Muscle layer of colon (tissue), 2 donors: ENCODE data around the gene COL19A1.

Source experiments
- H3K27ac ChIP-seq: one replicate; pipeline ENCODE4 v1.7.0; 2013; ENCODE audit warnings: low read depth, mild to moderate bottlenecking, low read length, moderate library complexity
- H3K27me3 ChIP-seq, 2 donors: one replicate each; pipeline ENCODE4 v1.7.0; 2013; ENCODE audit warnings: low read length in 2 of 2, mild to moderate bottlenecking in 2 of 2; ENCODE audit not compliant: insufficient read depth in 2 of 2, control insufficient read depth in 1 of 2
- H3K36me3 ChIP-seq: one replicate; pipeline ENCODE4 v1.7.0; 2013; ENCODE audit warnings: mild to moderate bottlenecking, low read length; ENCODE audit not compliant: insufficient read depth
- H3K4me1 ChIP-seq: one replicate; pipeline ENCODE4 v1.7.0; 2013; ENCODE audit warnings: mild to moderate bottlenecking, low read length; ENCODE audit not compliant: insufficient read depth
- H3K4me3 ChIP-seq, 2 donors: one replicate each; pipeline ENCODE4 v1.7.0; 2013; ENCODE audit warnings: low read length in 2 of 2, low read depth in 1 of 2, mild to moderate bottlenecking in 1 of 2, moderate library complexity in 1 of 2
- H3K9ac ChIP-seq: one replicate; pipeline ENCODE4 v1.7.0; 2013; ENCODE audit warnings: low read length
- H3K9me3 ChIP-seq: one replicate; pipeline ENCODE4 v1.7.0; 2013; ENCODE audit warnings: mild to moderate bottlenecking, low read length
- donor health status: abdominal sarcoma.
- donor health status: Adenocarcinoma of cecum.

Gene COL19A1

GRCh38 chr6:70183538-70183937, 317.2 kb downstream of the COL19A1 start:
- Histone ChIP-seq H3K27me3 (no peaks in the 10 kb centered on the region), H3K36me3 (no peaks in the 10 kb centered on the region), H3K27ac (no peak overlapping the region), H3K9me3 (no peaks in the 10 kb centered on the region), H3K9ac (no peak overlapping the region), H3K4me3 (no peak overlapping the region), H3K4me1 (no peaks in the 10 kb centered on the region)

- no peaks in the 10 kb centered on the region for H3K27me3 ChIP-seq
- H3K36me3 ChIP-seq: no peaks in the 10 kb centered on the region
- H3K9ac ChIP-seq: no peak overlapping the region
- H3K4me3 ChIP-seq: no peak overlapping the region
- H3K27ac ChIP-seq: no peak overlapping the region
- no peaks in the 10 kb centered on the region for H3K9me3 ChIP-seq
- H3K4me1 ChIP-seq: no peaks in the 10 kb centered on the region
Measured at GRCh38 chr6:70184723-70185122, 318.4 kb downstream of the COL19A1 start.

GRCh38 chr6:70186461-70186860, 320.1 kb downstream of the COL19A1 start:
- Histone ChIP-seq H3K9me3 (no peaks in the 10 kb centered on the region), H3K4me3 (no peak overlapping the region), H3K36me3 (no peaks in the 10 kb centered on the region), H3K9ac (no peak overlapping the region), H3K27ac (no peak overlapping the region), H3K27me3 (no peaks in the 10 kb centered on the region), H3K4me1 (no peaks in the 10 kb centered on the region)

GRCh38 chr6:70188202-70188601, 321.8 kb downstream of the COL19A1 start:
- Histone ChIP-seq H3K9ac (no peak overlapping the region), H3K4me3 (no peak overlapping the region), H3K27ac (no peak overlapping the region), H3K27me3 (no peaks in the 10 kb centered on the region), H3K36me3 (no peaks in the 10 kb centered on the region), H3K9me3 (no peaks in the 10 kb centered on the region), H3K4me1 (no peaks in the 10 kb centered on the region)

GRCh38 chr6:70194421-70194820, 328.1 kb downstream of the COL19A1 start:
- no peak overlapping the region for H3K4me3 ChIP-seq

GRCh38 chr6:70196531-70196930, 330.2 kb downstream of the COL19A1 start:
- Histone ChIP-seq H3K27me3 (no peaks in the 10 kb centered on the region), H3K27ac (no peak overlapping the region), H3K4me3 (no peak overlapping the region), H3K9me3 (no peaks in the 10 kb centered on the region), H3K36me3 (no peaks in the 10 kb centered on the region), H3K9ac (no peak overlapping the region), H3K4me1 (no peaks in the 10 kb centered on the region)

More at GRCh38 chr6:70194421-70194820, 328.1 kb downstream of the COL19A1 start:
- H3K4me1 ChIP-seq: no peaks in the 10 kb centered on the region
- no peaks in the 10 kb centered on the region for H3K9me3 ChIP-seq
- no peak overlapping the region for H3K27ac ChIP-seq
- H3K27me3 ChIP-seq: no peaks in the 10 kb centered on the region
- no peak overlapping the region for H3K9ac ChIP-seq
- no peaks in the 10 kb centered on the region for H3K36me3 ChIP-seq

GRCh38 chr6:70198785-70199184, 332.4 kb downstream of the COL19A1 start:
- H3K9me3 ChIP-seq: no peaks in the 10 kb centered on the region
- no peaks in the 10 kb centered on the region for H3K27me3 ChIP-seq
- H3K36me3 ChIP-seq: no peaks in the 10 kb centered on the region
- H3K9ac ChIP-seq: no peak overlapping the region
- no peak overlapping the region for H3K4me3 ChIP-seq
- no peaks in the 10 kb centered on the region for H3K4me1 ChIP-seq
- H3K27ac ChIP-seq: no peak overlapping the region

GRCh38 chr6:70208235-70208790, 342.0 kb downstream of the COL19A1 start:
- H3K27me3 ChIP-seq: no peaks in the 10 kb centered on the region
- H3K4me3 ChIP-seq: no peak overlapping the region
- H3K36me3 ChIP-seq: no peaks in the 10 kb centered on the region

GRCh38 chr6:70210462-70210861, 344.1 kb downstream of the COL19A1 start:
- Histone ChIP-seq H3K9ac (no peak overlapping the region), H3K4me3 (no peak overlapping the region), H3K27ac (no peak overlapping the region), H3K36me3 (no peaks in the 10 kb centered on the region), H3K4me1 (no peaks in the 10 kb centered on the region), H3K27me3 (no peaks in the 10 kb centered on the region), H3K9me3 (no peaks in the 10 kb centered on the region)

More at GRCh38 chr6:70208235-70208790, 342.0 kb downstream of the COL19A1 start:
- no peak overlapping the region for H3K9ac ChIP-seq
- H3K9me3 ChIP-seq: no peaks in the 10 kb centered on the region
- no peaks in the 10 kb centered on the region for H3K4me1 ChIP-seq
- no peak overlapping the region for H3K27ac ChIP-seq

GRCh38 chr6:70215460-70216108, 349.2 kb downstream of the COL19A1 start:
- no peaks in the 10 kb centered on the region for H3K36me3 ChIP-seq

GRCh38 chr6:70216767-70217166, 350.4 kb downstream of the COL19A1 start:
- H3K4me1 ChIP-seq: no peaks in the 10 kb centered on the region
- no peaks in the 10 kb centered on the region for H3K27me3 ChIP-seq
- H3K9ac ChIP-seq: no peak overlapping the region
- H3K9me3 ChIP-seq: no peaks in the 10 kb centered on the region
- H3K36me3 ChIP-seq: no peaks in the 10 kb centered on the region
- H3K4me3 ChIP-seq: no peak overlapping the region
- H3K27ac ChIP-seq: no peak overlapping the region

More at GRCh38 chr6:70215460-70216108, 349.2 kb downstream of the COL19A1 start:
- Histone ChIP-seq H3K9ac (no peak overlapping the region), H3K27ac (no peak overlapping the region), H3K4me1 (no peaks in the 10 kb centered on the region), H3K27me3 (no peaks in the 10 kb centered on the region), H3K9me3 (no peaks in the 10 kb centered on the region), H3K4me3 (no peak overlapping the region)
